Measurements from ENCODE around the gene PSMD14. TPM values are rescaled to one million over a fixed set of nuclear protein-coding genes. Genes with fewer than 3 reads are reported as not detected.

Gene PSMD14
- polyA plus RNA-seq, 1 donor from 2014 or later: 136 TPM

- Histone ChIP-seq H3K9me2 (ENCODE audit: insufficient read depth, low read length) (no peaks in the 10 kb centered on the region), H3K4me2 (ENCODE audit: low read length) (no peak overlapping the region), H3K9ac (ENCODE audit: low read length) (no peak overlapping the region), H3K36me3 (ENCODE audit: insufficient read depth, low read length) (no peaks in the 10 kb centered on the region), H4K20me1 (ENCODE audit: insufficient read depth) (no peaks in the 10 kb centered on the region), H3K4me3 (ENCODE audit: low read length) (no peak overlapping the region), H2AFZ (ENCODE audit: low read depth, low read length) (no peak overlapping the region), H3K27ac (ENCODE audit: low read length) (no peak overlapping the region), H3K27me3 (ENCODE audit: insufficient read depth, low read depth, low read length) (no peaks in the 10 kb centered on the region), H3K79me2 (replicated peaks; ENCODE audit: insufficient read depth, low read length) (peaks cover 3% of the 10 kb centered on the region), H3K9me3 (ENCODE audit: low read length) (no peaks in the 10 kb centered on the region), H3F3A (ENCODE audit: insufficient read depth, low read length, poor library complexity, severe bottlenecking) (no peaks in the 10 kb centered on the region)
- no peak for TF ChIP-seq REST (IDR thresholded peaks at IDR 0.05; ENCODE audit: borderline replicate concordance)
- TF ChIP-seq MXI1 (conservative IDR thresholded peaks at IDR 0.05; ENCODE audit: poor library complexity, severe bottlenecking): no peak
Measured at GRCh38 chr2:161384864-161385263, 76.6 kb downstream of the PSMD14 start.

GRCh38 chr2:161386228-161386824 is 78.1 kb downstream of the PSMD14 start:
- H3K4me3 ChIP-seq (ENCODE audit: low read length): no peak overlapping the region

More at GRCh38 chr2:161386228-161386824, 78.1 kb downstream of the PSMD14 start:
- peaks cover 2% of the 10 kb centered on the region for H3K79me2 ChIP-seq (replicated peaks; ENCODE audit: insufficient read depth, low read length)
- H3K27ac ChIP-seq (ENCODE audit: low read length): no peak overlapping the region
- no peaks in the 10 kb centered on the region for H3K36me3 ChIP-seq (ENCODE audit: insufficient read depth, low read length)
- H3K9me3 ChIP-seq (ENCODE audit: low read length): no peaks in the 10 kb centered on the region
- no peak overlapping the region for H2AFZ ChIP-seq (ENCODE audit: low read depth, low read length)
- no peaks in the 10 kb centered on the region for H4K20me1 ChIP-seq (ENCODE audit: insufficient read depth)
- no peaks in the 10 kb centered on the region for H3K9me2 ChIP-seq (ENCODE audit: insufficient read depth, low read length)
- TF ChIP-seq MXI1 (conservative IDR thresholded peaks at IDR 0.05; ENCODE audit: poor library complexity, severe bottlenecking) (no peak), POLR2AphosphoS5 (IDR thresholded peaks at IDR 0.05) (no peak), EP300 (conservative IDR thresholded peaks at IDR 0.05; ENCODE audit: poor library complexity, severe bottlenecking) (no peak), SMC3 (conservative IDR thresholded peaks at IDR 0.05; ENCODE audit: poor library complexity) (no peak), EZH2 (IDR thresholded peaks at IDR 0.05; ENCODE audit: borderline replicate concordance, insufficient read depth, low read length, poor library complexity, severe bottlenecking) (no peak), RAD21 (conservative IDR thresholded peaks at IDR 0.05) (no peak), TAF1 (IDR thresholded peaks at IDR 0.05; ENCODE audit: low read depth) (no peak), REST (IDR thresholded peaks at IDR 0.05; ENCODE audit: borderline replicate concordance) (no peak), CTCF (IDR thresholded peaks at IDR 0.05; ENCODE audit: poor library complexity, severe bottlenecking) (no peak)
- no peaks in the 10 kb centered on the region for H3F3A ChIP-seq (ENCODE audit: insufficient read depth, low read length, poor library complexity, severe bottlenecking)
- H3K9ac ChIP-seq (ENCODE audit: low read length): no peak overlapping the region
- H3K4me2 ChIP-seq (ENCODE audit: low read length): no peak overlapping the region
- no peaks in the 10 kb centered on the region for H3K27me3 ChIP-seq (ENCODE audit: insufficient read depth, low read depth, low read length)

Measured in neural cell (in vitro differentiated cells).